GM18511 (cell line): Measurements from ENCODE around the gene OR4M1.
"Not testable (repeated sequence)": the region's sequence is repeated elsewhere in the genome, so short reads cannot be mapped to it uniquely, and the experiment has no call there.

ENCODE experiments used
- ATAC-seq: cut with Tn5 transposase; IDR thresholded peaks from one replicate; pipeline ENCODE4 v1.9.1; 2021; ENCODE audit warnings: mild to moderate bottlenecking, moderate library complexity; ENCODE audit not compliant: unreplicated experiment

The OR4M1 gene

DNA sequence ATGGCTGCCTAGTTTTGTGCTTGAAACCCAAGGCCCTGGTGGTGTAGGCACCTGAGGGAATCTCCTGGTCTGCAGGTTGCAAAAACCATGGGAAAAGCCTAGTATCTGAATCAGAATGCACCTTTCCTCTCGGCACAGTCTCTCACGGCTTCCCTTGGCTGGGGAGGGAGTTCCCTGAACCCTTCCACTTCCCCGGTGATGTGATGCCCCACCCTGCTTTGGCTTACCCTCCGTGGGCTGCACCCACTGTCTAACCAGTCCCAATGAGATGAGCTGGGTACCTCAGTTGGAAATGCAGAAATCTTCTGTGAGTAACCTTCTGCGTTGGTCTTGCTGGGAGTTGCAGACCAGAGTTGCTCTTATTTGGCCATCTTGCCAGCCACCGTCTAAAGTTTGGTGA lies 47.7 kb downstream of the OR4M1 start:
- not testable (repeated sequence) for ATAC-seq

DNA sequence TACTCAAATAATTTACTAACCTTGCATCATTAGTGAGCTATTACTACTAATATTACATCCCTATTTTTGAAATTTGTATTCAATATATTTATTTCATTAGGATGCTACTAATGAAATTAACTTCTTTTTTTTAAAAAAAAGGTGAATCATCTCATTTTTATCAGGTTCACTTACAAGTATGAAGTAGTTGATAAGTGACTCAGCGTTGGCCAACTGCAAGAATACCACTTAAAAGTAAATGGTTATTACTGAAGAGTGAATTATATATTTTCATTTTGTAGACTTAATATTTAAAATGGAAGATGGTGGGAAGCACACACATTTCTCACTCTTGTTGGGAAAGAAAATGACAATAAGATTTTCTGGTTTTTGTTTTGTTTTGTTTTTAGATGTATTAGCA lies 49.9 kb downstream of the OR4M1 start:
- ATAC-seq, result no peak

DNA sequence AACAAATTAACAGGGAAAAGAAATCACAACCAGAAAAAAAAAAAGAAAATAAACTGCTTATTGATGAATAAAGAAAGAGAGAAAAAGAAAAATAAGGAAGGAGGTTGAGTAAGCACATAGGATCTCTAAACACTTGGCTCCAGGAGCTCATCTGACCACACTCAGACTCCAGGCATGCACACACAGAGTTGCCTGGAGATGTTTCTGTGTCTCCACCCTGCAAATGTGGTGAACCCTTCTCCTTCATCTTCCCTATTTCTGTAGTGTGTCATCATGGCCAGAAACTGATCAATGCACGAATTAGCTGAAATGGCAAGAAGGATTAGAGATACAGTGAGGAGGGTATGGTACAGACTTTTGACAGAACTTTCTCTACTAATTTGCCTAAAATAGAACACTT lies 50.5 kb downstream of the OR4M1 start:
- ATAC-seq, result no peak

- not testable (repeated sequence) for ATAC-seq
These were observed 54.4 kb downstream of the OR4M1 start for GRCh38 chr14:19827626-19828244.

DNA sequence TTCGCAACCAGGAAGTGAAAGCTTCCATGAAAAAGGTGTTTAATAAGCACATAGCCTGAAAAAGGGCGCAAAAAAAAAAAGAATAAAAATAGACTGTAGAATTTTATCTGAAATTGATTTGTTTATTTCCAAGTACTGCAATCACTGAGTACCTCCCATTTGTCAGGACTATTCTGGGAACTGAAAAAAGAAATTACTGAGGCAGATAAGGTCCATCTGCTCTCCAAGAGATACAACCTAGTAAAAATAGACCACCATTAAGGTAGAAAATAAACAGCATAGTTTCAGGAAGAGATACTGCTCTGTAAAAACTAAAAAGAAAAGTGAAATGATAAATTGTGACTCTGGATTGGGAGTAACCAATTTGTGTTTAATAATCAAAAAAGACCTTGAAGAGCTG lies 55.0 kb downstream of the OR4M1 start:
- ATAC-seq, result no peak
